HepG2 (cell line): Measurements from ENCODE around the gene NLE1. TPM values are rescaled to one million over a fixed set of nuclear protein-coding genes. Genes with fewer than 3 reads are reported as not detected.

Experiments used
- CEBPG ChIP-seq: IDR thresholded peaks from 2 replicates; pipeline ENCODE4 v1.6.1; 2016
- EP300 ChIP-seq, 3 experiments: sonication (generic) in 1 of 3; formaldehyde crosslinking in 1 of 3; IDR thresholded peaks; 2 replicates each; pipeline versions ENCODE4 v1.5.1 to v1.6.1; 2011 to 2020; ENCODE audit warnings: low read depth in 2 of 3, low read length in 2 of 3, borderline replicate concordance in 1 of 3, improper control_type of control experiment in 1 of 3, mild to moderate bottlenecking in 1 of 3, missing genetic modification reagents in 1 of 3, moderate library complexity in 1 of 3
- FIP1L1 ChIP-seq: fragments of 200-400 bp; formaldehyde crosslinking; IDR thresholded peaks from 2 replicates; pipeline ENCODE4 v1.6.1; 2018; ENCODE audit warnings: low read depth, mild to moderate bottlenecking, low read length, moderate library complexity, borderline replicate concordance; ENCODE audit not compliant: insufficient read depth
- ISX ChIP-seq: sonication (generic); formaldehyde crosslinking; conservative IDR thresholded peaks from 2 replicates; pipeline ENCODE4 v1.5.0; 2020; ENCODE audit warnings: missing genetic modification reagents
- KDM2A ChIP-seq: sonication (generic); formaldehyde crosslinking; IDR thresholded peaks from 2 replicates; pipeline ENCODE4 v1.4.0; 2020; ENCODE audit warnings: low read depth, missing genetic modification reagents, borderline replicate concordance
- KDM6A ChIP-seq: IDR thresholded peaks from 2 replicates; pipeline ENCODE4 v1.6.1; 2016; ENCODE audit warnings: low read depth
- MAFF ChIP-seq: IDR thresholded peaks from 2 replicates; pipeline ENCODE4 v1.6.1; 2011; ENCODE audit warnings: low read depth, low read length, improper control_type of control experiment
- MEIS1 ChIP-seq: sonication (generic); formaldehyde crosslinking; IDR thresholded peaks from 2 replicates; pipeline ENCODE4 v1.9.0; 2021; ENCODE audit warnings: mild to moderate bottlenecking, missing genetic modification reagents, moderate library complexity, borderline replicate concordance
- MIER3 ChIP-seq: IDR thresholded peaks from 2 replicates; pipeline ENCODE4 v1.6.1; 2016; ENCODE audit warnings: missing compliant biosample characterization, borderline replicate concordance
- NR2C2 ChIP-seq: sonication (generic); formaldehyde crosslinking; IDR thresholded peaks from 2 replicates; pipeline ENCODE4 v1.4.0; 2020; ENCODE audit warnings: missing genetic modification reagents, mild to moderate bottlenecking, moderate library complexity, borderline replicate concordance
- ONECUT2 ChIP-seq: sonication (generic); formaldehyde crosslinking; IDR thresholded peaks from 2 replicates; pipeline ENCODE4 v1.4.0; 2020; ENCODE audit warnings: missing genetic modification reagents
- PPARG ChIP-seq: conservative IDR thresholded peaks from 2 replicates; pipeline ENCODE4 v1.6.1; 2016; ENCODE audit warnings: missing biosample characterization, missing genetic modification reagents
- RAD21 ChIP-seq: fragments of 450-650 bp; formaldehyde crosslinking; IDR thresholded peaks from 2 replicates; pipeline ENCODE4 v1.5.0; 2020; ENCODE audit warnings: mild to moderate bottlenecking
- SALL1 ChIP-seq: sonication (generic); formaldehyde crosslinking; IDR thresholded peaks from 2 replicates; pipeline ENCODE4 v1.8.0; 2022; ENCODE audit warnings: mild to moderate bottlenecking, missing genetic modification reagents
- THAP11 ChIP-seq: IDR thresholded peaks from 2 replicates; pipeline ENCODE4 v1.6.1; 2016; ENCODE audit warnings: missing biosample characterization, missing genetic modification reagents
- ZNF552 ChIP-seq: sonication (generic); formaldehyde crosslinking; IDR thresholded peaks from 2 replicates; pipeline ENCODE4 v1.9.0; 2022; ENCODE audit warnings: missing genetic modification reagents, mild to moderate bottlenecking, borderline replicate concordance
- ZNF878 ChIP-seq: sonication (generic); formaldehyde crosslinking; IDR thresholded peaks from 2 replicates; pipeline ENCODE4 v1.8.1; 2023; ENCODE audit warnings: mild to moderate bottlenecking, missing genetic modification reagents, moderate library complexity
- ZSCAN9 ChIP-seq: IDR thresholded peaks from 2 replicates; pipeline ENCODE4 v1.6.1; 2016; ENCODE audit warnings: borderline replicate concordance
- polyA plus RNA-seq, 8 experiments: library from polyadenylated mRNA; depleted of rRNA in 3 of 8; stranded (reverse) in 7 of 8; unstranded in 1 of 8; fragments of >200 nt; fragmentation: Illumina TruSeq in 4 of 8; extraction: Trizol in 4 of 8; gene quantifications; 2 replicates each; pipeline versions ENCODE4 v1.2.1 to v1.2.3, GENCODE V29; 2011 to 2016; ENCODE audit warnings: low read depth in 4 of 8, missing spikeins in 1 of 8, mixed read lengths in 1 of 8; ENCODE audit not compliant: insufficient read depth in 1 of 8
- total RNA-seq, 5 experiments: library from RNA; depleted of rRNA; stranded (reverse); fragments of >200 nt; fragmentation: Illumina TruSeq; extraction: Trizol; gene quantifications; 2 replicates each; pipeline ENCODE4 v1.2.3, GENCODE V29; 2016; ENCODE audit warnings: low read depth in 1 of 5
- TF ChIP-seq, protein P1 (sequence below): sonication (generic); formaldehyde crosslinking; IDR thresholded peaks from 2 replicates; pipeline ENCODE4 v1.4.0; 2020; ENCODE audit warnings: missing genetic modification reagents
- TF ChIP-seq, protein P2 (sequence below): sonication (generic); formaldehyde crosslinking; IDR thresholded peaks from 2 replicates; pipeline ENCODE4 v1.9.0; 2021; ENCODE audit warnings: missing genetic modification reagents, mild to moderate bottlenecking, borderline replicate concordance
- TF ChIP-seq, protein P3 (sequence below): sonication (generic); formaldehyde crosslinking; conservative IDR thresholded peaks from 2 replicates; pipeline ENCODE4 v1.4.0; 2020; ENCODE audit warnings: mild to moderate bottlenecking, missing genetic modification reagents, moderate library complexity

Gene NLE1
- total and polyA plus RNA-seq, 2 of the 13 experiments (the other 11 are each of a cell fraction or from before 2014, with no cell fraction given): 20.3 to 34.5 TPM

DNA sequence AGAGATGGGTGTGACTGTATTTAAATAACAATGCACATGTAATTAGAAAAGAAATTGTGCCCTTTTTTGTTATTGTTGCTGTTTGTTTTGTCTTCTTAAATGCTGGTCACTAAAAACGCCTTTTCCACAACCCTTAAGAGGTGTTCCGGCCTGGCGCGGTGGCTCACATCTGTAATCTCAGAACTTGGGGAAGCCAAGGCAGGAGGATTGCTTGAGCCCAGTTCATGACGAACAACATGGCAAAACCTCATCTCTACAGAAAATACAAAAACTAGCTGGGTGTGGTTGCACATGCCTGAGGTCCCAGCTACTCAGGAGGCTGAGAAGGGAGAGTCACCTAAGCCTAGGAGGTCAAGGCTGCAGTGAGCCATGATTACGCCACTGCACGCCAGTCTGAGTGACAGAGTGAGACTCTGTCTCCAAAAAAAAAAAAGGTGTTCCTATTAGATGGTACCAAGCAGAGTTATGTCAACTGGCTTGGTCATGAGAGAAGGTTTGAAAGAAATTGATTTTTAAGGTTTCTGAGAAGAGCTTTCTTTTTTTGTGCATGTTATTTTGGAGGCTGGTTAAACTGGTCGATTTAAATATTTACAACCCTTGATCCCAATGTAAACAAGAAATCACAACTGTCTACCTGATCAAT is 55.1 kb downstream of the NLE1 start (continued):
- TF ChIP-seq KDM2A (CRISPR knock-in tag) (peak; percentile 53; the same call in 1 of the 2 replicates), EP300 (IDR thresholded peaks at IDR 0.05; ENCODE audit: low read depth in 2 of 2, low read length in 2 of 2) (peak in 1 of 2 experiments; percentile 63; a peak in 2 of 4 replicates), EP300 (CRISPR knock-in tag; IDR thresholded peaks at IDR 0.05; ENCODE audit: borderline replicate concordance) (peak; percentile 45; the same call in 1 of the 2 replicates), PPARG (CRISPR knock-in tag) (peak; percentile 19; the same call in 1 of the 2 replicates), MIER3 (CRISPR knock-in tag) (peak; percentile 60; the same call in 1 of the 2 replicates), KDM6A (CRISPR knock-in tag) (peak; percentile 9; the same call in 1 of the 2 replicates), ZNF552 (CRISPR knock-in tag) (no peak), ISX (CRISPR knock-in tag) (no peak), SALL1 (peak; percentile 73), MAFF (no peak), RAD21 (CRISPR knock-in tag) (peak; percentile 14; the same call in 1 of the 2 replicates), ZNF878 (CRISPR knock-in tag) (no peak), CEBPG (CRISPR knock-in tag) (peak; percentile 88), NR2C2 (CRISPR knock-in tag) (peak; percentile 62), MEIS1 (peak; percentile 48; the same call in 1 of the 2 replicates), THAP11 (CRISPR knock-in tag) (peak; percentile 37; the same call in 1 of the 2 replicates), FIP1L1 (no peak), ONECUT2 (CRISPR knock-in tag) (peak; percentile 76), ZSCAN9 (CRISPR knock-in tag) (0 out of 2 replicates have a peak, but pooled peaks have one; percentile 21)
- TF ChIP-seq, protein P1, sequence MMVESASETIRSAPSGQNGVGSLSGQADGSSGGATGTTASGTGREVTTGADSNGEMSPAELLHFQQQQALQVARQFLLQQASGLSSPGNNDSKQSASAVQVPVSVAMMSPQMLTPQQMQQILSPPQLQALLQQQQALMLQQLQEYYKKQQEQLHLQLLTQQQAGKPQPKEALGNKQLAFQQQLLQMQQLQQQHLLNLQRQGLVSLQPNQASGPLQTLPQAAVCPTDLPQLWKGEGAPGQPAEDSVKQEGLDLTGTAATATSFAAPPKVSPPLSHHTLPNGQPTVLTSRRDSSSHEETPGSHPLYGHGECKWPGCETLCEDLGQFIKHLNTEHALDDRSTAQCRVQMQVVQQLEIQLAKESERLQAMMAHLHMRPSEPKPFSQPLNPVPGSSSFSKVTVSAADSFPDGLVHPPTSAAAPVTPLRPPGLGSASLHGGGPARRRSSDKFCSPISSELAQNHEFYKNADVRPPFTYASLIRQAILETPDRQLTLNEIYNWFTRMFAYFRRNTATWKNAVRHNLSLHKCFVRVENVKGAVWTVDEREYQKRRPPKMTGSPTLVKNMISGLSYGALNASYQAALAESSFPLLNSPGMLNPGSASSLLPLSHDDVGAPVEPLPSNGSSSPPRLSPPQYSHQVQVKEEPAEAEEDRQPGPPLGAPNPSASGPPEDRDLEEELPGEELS (CRISPR knock-in tag): peak; percentile 78
- TF ChIP-seq, protein P2, sequence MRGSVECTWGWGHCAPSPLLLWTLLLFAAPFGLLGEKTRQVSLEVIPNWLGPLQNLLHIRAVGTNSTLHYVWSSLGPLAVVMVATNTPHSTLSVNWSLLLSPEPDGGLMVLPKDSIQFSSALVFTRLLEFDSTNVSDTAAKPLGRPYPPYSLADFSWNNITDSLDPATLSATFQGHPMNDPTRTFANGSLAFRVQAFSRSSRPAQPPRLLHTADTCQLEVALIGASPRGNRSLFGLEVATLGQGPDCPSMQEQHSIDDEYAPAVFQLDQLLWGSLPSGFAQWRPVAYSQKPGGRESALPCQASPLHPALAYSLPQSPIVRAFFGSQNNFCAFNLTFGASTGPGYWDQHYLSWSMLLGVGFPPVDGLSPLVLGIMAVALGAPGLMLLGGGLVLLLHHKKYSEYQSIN: no peak
- TF ChIP-seq, protein P3, sequence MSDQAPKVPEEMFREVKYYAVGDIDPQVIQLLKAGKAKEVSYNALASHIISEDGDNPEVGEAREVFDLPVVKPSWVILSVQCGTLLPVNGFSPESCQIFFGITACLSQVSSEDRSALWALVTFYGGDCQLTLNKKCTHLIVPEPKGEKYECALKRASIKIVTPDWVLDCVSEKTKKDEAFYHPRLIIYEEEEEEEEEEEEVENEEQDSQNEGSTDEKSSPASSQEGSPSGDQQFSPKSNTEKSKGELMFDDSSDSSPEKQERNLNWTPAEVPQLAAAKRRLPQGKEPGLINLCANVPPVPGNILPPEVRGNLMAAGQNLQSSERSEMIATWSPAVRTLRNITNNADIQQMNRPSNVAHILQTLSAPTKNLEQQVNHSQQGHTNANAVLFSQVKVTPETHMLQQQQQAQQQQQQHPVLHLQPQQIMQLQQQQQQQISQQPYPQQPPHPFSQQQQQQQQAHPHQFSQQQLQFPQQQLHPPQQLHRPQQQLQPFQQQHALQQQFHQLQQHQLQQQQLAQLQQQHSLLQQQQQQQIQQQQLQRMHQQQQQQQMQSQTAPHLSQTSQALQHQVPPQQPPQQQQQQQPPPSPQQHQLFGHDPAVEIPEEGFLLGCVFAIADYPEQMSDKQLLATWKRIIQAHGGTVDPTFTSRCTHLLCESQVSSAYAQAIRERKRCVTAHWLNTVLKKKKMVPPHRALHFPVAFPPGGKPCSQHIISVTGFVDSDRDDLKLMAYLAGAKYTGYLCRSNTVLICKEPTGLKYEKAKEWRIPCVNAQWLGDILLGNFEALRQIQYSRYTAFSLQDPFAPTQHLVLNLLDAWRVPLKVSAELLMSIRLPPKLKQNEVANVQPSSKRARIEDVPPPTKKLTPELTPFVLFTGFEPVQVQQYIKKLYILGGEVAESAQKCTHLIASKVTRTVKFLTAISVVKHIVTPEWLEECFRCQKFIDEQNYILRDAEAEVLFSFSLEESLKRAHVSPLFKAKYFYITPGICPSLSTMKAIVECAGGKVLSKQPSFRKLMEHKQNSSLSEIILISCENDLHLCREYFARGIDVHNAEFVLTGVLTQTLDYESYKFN: peak; percentile 37; the same call in 1 of the 2 replicates
